Urinary bladder (tissue), 4 donors: ENCODE measurements around the gene KIF2C. TPM values are rescaled to one million over a fixed set of nuclear protein-coding genes. Genes with fewer than 3 reads are reported as not detected.
A peak's percentile ranks its signal among the peaks of the same experiment; 100 is the strongest.
"Not testable (repeated sequence)": the region's sequence is repeated elsewhere in the genome, so short reads cannot be mapped to it uniquely, and the experiment has no call there.

Experiments
- DNase-seq: peaks from one replicate; pipeline ENCODE4 v3.0.0-alpha.2; 2015; ENCODE audit errors: extremely low spot score
- H3K27ac ChIP-seq: one replicate; pipeline ENCODE4 v1.5.1; 2013; ENCODE audit warnings: low read depth, mild to moderate bottlenecking, moderate library complexity
- H3K36me3 ChIP-seq: one replicate; pipeline ENCODE4 v1.6.1; 2013; ENCODE audit warnings: mild to moderate bottlenecking, moderate library complexity; ENCODE audit not compliant: insufficient read depth
- H3K4me1 ChIP-seq: one replicate; pipeline ENCODE4 v1.6.1; 2013; ENCODE audit warnings: mild to moderate bottlenecking, moderate library complexity; ENCODE audit not compliant: insufficient read depth
- H3K4me3 ChIP-seq: one replicate; pipeline ENCODE4 v1.5.1; 2013; ENCODE audit warnings: low read depth, low read length
- WGBS: extraction: QIAGEN DNeasy Blood & Tissue Kit; methylation state at CpG from one replicate; pipeline ENCODE4 v1.1.7; 2013; 5-methylcytosine and 5-hydroxymethylcytosine counted together
- polyA plus RNA-seq: library from polyadenylated mRNA; stranded (reverse); fragments of 200-250 nt; gene quantifications from one replicate; pipeline ENCODE4 v1.2.3, GENCODE V29; 2013
- total RNA-seq: library from RNA; depleted of rRNA; stranded (reverse); fragments of >200 nt; gene quantifications from one replicate; pipeline ENCODE4 v1.2.3, GENCODE V29; 2014
- donor health status: healthy with polysubstance abuse.
- donor health status: healthy.

KIF2C gene
- total and polyA plus RNA-seq, 2 donors, result 2.6 to 9.4 TPM

- 42% methylated on average over 11 of the region's 11 CpGs for WGBS
- no peak for DNase-seq
- no peaks in the 10 kb centered on the region for H3K4me1 ChIP-seq
- H3K4me3 ChIP-seq, result no peak overlapping the region
- no peaks in the 10 kb centered on the region for H3K36me3 ChIP-seq
- no peak overlapping the region for H3K27ac ChIP-seq
These were observed 46.0 kb downstream of the KIF2C start for GRCh38 chr1:44785501-44786137.

DNA sequence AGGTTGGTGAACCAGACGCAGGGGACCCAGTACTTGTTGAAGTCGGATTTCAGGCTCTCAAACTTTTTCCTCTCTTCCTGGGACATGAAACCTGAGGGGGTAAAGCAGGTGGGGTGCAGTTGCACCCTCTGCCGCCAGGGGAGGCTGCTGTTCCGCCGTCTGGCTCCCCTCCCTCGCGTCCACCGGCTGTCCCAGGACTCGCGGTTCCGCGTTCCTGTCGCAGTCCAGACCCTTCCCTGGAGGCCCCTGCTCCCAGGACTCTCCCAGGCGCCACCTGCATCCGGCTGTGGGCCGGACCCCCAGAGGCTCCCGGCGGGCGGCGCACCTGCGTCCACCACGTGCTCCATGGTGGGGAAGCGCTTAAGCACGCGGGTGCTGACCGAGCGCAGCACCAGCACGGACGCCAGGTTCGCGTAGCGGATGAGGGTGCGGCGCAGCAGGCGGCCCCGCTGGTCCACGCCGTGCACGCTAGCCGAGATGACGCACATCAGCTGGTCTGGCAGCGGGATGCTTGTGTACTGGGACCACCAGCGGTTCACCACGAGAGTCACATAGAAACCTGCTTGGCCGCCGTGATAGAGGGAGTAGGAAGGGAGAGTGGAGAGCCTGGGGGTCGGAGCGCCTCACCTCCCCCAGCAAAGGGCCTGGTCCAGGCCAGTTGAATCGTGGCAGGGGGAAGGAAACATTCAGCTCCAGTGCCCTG lies 46.7 kb downstream of the KIF2C start:
- Histone ChIP-seq H3K27ac (peak overlapping the region; percentile 75), H3K4me3 (peak overlapping the region; percentile 34), H3K36me3 (no peaks in the 10 kb centered on the region), H3K4me1 (no peaks in the 10 kb centered on the region)
- 4% methylated on average over 49 of the region's 49 CpGs for WGBS
- no peak for DNase-seq

- WGBS, result 80% methylated on average over 9 of the region's 9 CpGs
- DNase-seq, result no peak
- H3K27ac ChIP-seq, result peak overlapping the region; percentile 40
These were observed 47.3 kb downstream of the KIF2C start for GRCh38 chr1:44786841-44787426.

GRCh38 chr1:44787506-44787905 lies 47.9 kb downstream of the KIF2C start:
- 93% methylated on average over 10 of the region's 10 CpGs for WGBS
- no peak for DNase-seq
- H3K4me3 ChIP-seq, result no peak overlapping the region
- H3K36me3 ChIP-seq, result no peaks in the 10 kb centered on the region
- no peak overlapping the region for H3K27ac ChIP-seq
- H3K4me1 ChIP-seq, result no peaks in the 10 kb centered on the region

More at GRCh38 chr1:44786841-44787426, 47.3 kb downstream of the KIF2C start:
- no peak overlapping the region for H3K4me3 ChIP-seq
- H3K4me1 ChIP-seq, result no peaks in the 10 kb centered on the region
- H3K36me3 ChIP-seq, result no peaks in the 10 kb centered on the region

DNA sequence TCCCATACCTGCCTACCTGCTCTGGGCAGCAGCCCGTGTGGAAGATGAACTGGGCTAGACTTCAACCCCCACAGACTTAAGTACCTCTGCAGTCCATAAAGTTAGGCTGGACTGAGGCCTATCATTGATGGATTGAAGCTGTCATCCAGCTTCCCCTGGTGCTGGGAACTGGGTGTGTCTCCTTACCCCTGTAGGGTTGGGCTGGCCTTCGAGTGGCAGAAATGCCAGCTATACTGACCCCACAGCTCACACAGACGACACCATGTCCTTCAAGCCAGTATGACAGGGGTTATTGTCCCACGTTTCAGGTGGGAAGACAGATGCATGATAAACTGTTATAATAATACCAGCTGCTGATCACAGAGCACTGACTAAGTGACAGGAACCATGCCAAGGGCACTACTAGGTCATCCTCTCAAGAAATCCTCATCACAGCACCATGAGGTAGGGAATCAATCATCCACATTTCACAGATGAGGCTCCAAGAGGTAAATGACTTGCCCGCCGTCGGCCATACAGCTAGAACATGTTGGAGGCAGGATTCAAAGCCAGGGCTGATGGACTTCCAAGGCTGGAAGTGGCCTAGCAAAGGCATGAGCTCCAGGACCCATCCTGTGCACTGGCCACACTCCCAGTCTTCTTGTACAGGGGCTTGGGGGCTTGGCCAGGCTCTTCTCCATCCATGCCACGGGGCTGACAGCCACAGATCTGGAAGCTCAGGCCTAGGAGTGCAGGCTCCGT lies 48.7 kb downstream of the KIF2C start, which contains the start of gene BEST4:
Gene BEST4 (minus strand): TSS at position 51 of the 741 bp plus-strand sequence. CDS start 465 bp downstream, outside the sequence.
- no peaks in the 10 kb centered on the region for H3K36me3 ChIP-seq
- no peak for DNase-seq
- 84% methylated on average over 9 of the region's 9 CpGs for WGBS
- H3K4me3 ChIP-seq, result no peak within 1 kb of the TSS
- no peaks in the 10 kb centered on the region for H3K4me1 ChIP-seq
- H3K27ac ChIP-seq, result no peak within 1 kb of the TSS

DNA sequence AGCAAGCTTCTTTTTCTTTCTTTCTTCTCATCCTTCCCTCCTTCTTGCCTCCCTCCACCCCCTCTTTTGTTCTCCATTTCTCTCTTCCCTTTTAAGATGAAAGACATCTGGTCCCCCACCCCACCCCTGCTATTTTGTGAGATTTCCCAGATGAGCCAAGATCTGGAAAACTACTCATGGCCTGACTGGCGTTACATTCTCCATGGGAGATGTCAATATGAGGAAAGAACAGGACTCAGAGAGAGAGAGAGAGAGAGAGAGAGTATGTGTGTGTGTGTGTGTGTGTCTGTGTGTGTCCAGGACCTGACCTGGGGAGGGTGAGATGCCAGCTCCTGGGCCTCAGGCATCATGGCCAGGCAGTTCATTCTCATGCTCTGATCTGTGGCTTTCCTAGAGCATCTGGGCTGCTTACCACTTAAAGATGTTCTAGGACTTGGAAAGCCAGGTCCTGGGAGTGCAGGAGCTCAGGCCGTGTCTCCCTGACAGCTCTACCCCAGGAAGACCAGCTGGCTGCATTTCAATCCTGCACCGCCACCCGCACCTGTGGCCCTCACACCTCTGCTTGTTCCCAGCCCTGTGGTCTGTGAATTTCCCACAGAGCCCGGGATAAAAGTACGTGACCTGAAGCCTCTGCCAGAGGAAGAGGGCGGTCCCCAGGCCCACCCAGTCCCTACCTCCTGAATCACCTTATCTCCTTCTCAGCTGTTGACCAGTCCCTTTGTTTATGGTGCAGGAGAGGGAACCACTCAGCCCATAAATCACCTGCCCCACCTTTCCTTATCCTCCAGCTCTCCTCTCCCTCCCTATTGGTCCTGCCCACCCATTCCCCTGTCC lies 51.5 kb downstream of the KIF2C start:
- 61% methylated on average over 7 of the region's 7 CpGs for WGBS
- H3K4me3 ChIP-seq, result no peak overlapping the region
- H3K27ac ChIP-seq, result no peak overlapping the region
- DNase-seq, result no peak
- no peaks in the 10 kb centered on the region for H3K36me3 ChIP-seq
- no peaks in the 10 kb centered on the region for H3K4me1 ChIP-seq

DNA sequence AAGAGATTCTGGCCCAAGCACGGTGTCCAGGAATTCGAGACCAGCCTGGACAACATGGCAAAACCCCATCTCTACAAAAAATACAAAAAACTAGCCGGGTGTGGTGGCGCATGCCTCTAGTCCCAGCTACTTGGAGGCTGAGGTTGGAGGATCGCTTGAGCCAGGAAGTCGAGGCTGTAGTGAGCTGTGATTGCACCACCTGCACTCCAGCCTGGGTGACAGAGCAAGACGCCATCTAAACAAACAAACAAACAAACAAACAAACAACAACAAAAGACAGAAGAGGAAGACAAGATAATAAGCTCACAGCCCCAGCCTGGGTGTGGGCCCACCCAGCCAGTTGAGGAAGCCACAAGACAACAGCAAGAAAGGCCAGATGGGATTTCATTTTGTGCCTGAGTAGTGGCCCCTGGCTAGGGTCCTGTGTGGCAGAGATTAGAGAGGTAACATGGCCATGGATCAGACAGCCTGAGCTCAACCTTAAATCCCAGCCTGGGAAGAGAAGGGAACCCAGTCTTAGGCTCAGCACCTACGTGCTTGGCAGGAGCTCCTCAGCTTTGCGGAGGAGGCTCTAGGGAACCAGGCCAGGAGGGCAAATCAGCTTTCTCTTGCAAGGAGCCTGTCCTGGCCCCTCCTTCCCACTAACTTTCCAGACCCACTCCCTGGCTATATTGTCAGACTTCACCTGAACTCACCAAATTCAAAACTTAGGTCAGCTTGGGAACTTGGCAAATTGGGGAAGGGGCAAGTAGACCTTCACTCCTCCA lies 53.3 kb downstream of the KIF2C start:
- Histone ChIP-seq H3K36me3 (no peaks in the 10 kb centered on the region), H3K27ac (no peak overlapping the region), H3K4me3 (no peak overlapping the region), H3K4me1 (no peaks in the 10 kb centered on the region)
- no peak for DNase-seq
- WGBS, result 88% methylated on average over 9 of the region's 9 CpGs

DNA sequence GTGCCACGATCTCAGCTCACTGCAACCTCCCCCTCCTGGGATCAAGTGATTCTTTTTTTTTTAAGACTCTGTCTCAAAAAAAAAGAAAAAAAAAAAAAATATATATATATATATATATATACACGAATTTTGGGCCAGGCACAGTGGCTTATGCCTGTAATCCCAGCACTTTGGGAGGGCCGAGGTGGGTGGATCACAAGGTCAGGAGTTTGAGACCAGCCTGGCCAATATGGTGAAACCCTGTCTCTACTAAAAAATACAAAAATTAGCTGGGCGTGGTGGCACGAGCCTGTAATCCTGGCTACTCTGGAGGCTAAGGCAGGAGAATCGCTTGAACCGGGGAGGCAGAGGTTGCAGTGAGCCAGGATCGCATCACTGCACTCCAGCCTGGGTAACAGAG lies 58.2 kb downstream of the KIF2C start:
- H3K4me1 ChIP-seq, H3K4me3 ChIP-seq, H3K36me3 ChIP-seq, H3K27ac ChIP-seq, DNase-seq: not testable (repeated sequence)
- 80% methylated on average over 8 of the region's 8 CpGs for WGBS

- WGBS, result 88% methylated on average over 10 of the region's 10 CpGs
- H3K36me3 ChIP-seq, result no peaks in the 10 kb centered on the region
- H3K4me3 ChIP-seq, result no peak overlapping the region
- no peaks in the 10 kb centered on the region for H3K4me1 ChIP-seq
- no peak for DNase-seq
- no peak overlapping the region for H3K27ac ChIP-seq
These were observed 59.1 kb downstream of the KIF2C start for GRCh38 chr1:44798481-44799365.

GRCh38 chr1:44799770-44800584 lies 60.3 kb downstream of the KIF2C start, which contains the start of gene PLK3:
PLK3 (plus strand) TSS chr1:44800377; CDS start chr1:44800464, 87 bp downstream.
- Histone ChIP-seq H3K27ac (peak within 1 kb of the TSS; percentile 83), H3K4me1 (no peaks in the 10 kb centered on the region), H3K36me3 (no peaks in the 10 kb centered on the region), H3K4me3 (peak within 1 kb of the TSS; percentile 77)
- peak; percentile 93 for DNase-seq
- WGBS, result under 1% methylated on average over 79 of the region's 79 CpGs
